ENCODE measurements around the gene GYPC. TPM values are rescaled to one million over a fixed set of nuclear protein-coding genes. Genes with fewer than 3 reads are reported as not detected.

The GYPC gene
- total RNA-seq, 1 experiment from 2014 or later: 13.6 TPM

DNA sequence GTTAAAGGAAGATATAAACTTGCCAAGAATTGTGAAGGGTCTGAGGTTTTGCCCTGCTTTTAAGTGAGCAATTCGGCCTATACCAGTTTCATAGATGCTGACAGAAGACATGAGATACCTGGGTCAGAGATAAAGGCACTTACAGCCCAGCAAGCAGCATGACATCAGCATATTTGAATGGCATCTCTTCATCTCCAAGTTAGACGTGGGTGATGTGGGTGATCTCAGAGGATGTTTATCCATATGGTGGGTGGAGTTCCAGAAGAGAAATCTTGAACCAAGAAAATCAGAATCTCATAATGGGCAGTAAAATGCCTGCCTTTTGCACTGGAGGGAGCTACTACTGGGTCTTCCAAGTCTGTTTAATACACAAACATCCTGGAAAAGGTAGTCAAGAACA is 44.7 kb downstream of the GYPC start:
- Histone ChIP-seq H2BK15ac (ENCODE audit: low read depth, low read length) (no peak overlapping the region), H4K8ac (replicated peaks; ENCODE audit: insufficient read length, low read depth, low read length) (no peak overlapping the region), H3K4me2 (ENCODE audit: insufficient read depth, insufficient read length, low read length) (no peak overlapping the region), H2AFZ (ENCODE audit: low read length) (no peak overlapping the region), H3K9ac (ENCODE audit: extremely low read depth, insufficient read length, low read length) (no peak overlapping the region), H2BK5ac (ENCODE audit: insufficient read length, low read length) (no peak overlapping the region), H3K4ac (ENCODE audit: low read depth, low read length) (no peak overlapping the region), H2BK20ac (ENCODE audit: low read depth, low read length, poor library complexity, severe bottlenecking) (no peak overlapping the region), H3K18ac (ENCODE audit: insufficient read length, low read depth, low read length) (no peak overlapping the region), H2AK5ac (ENCODE audit: insufficient read length, low read length) (no peak overlapping the region), H3T11ph (ENCODE audit: low read length) (no peak overlapping the region), H3K14ac (ENCODE audit: insufficient read depth, low read length) (no peak overlapping the region), H2BK12ac (ENCODE audit: insufficient read length, low read depth, low read length) (no peak overlapping the region), H3K23me2 (ENCODE audit: insufficient read length, low read depth, low read length, poor library complexity, severe bottlenecking) (no peaks in the 10 kb centered on the region), H2BK120ac (ENCODE audit: low read depth, low read length, poor library complexity, severe bottlenecking) (no peak overlapping the region), H3K27me3 (ENCODE audit: insufficient read depth, low read length) (no peaks in the 10 kb centered on the region), H3K27ac (ENCODE audit: insufficient read length, low read depth, low read length) (no peak overlapping the region), H4K91ac (ENCODE audit: insufficient read length, low read depth, low read length) (no peak overlapping the region), H3K79me1 (ENCODE audit: insufficient read depth, low read depth, low read length, poor library complexity, severe bottlenecking) (no peaks in the 10 kb centered on the region), H3K23ac (ENCODE audit: insufficient read length, low read depth, low read length) (no peak overlapping the region), H3K4me1 (ENCODE audit: insufficient read depth, low read length) (peaks cover 4% of the 10 kb centered on the region; the same call in 1 of the 2 replicates), H3K56ac (ENCODE audit: insufficient read length, low read depth, low read length) (no peak overlapping the region), H4K5ac (ENCODE audit: insufficient read length, low read depth, low read length) (no peak overlapping the region), H3K9me3 (ENCODE audit: control insufficient read depth, low read depth, low read length) (no peaks in the 10 kb centered on the region), H4K20me1 (ENCODE audit: control insufficient read depth, insufficient read depth, insufficient read length) (no peaks in the 10 kb centered on the region), H3K79me2 (ENCODE audit: insufficient read depth, low read length) (no peaks in the 10 kb centered on the region)
- WGBS (ENCODE audit: extremely low coverage, insufficient read length, low lambda C conversion rate): no CpG with 5 or more reads among the region's 2 CpGs
- no peak for DNase-seq
- H3K9me3 Mint-ChIP-seq: peaks cover 6 to 7% of the 10 kb centered on the region in 2 experiments; a peak in 4 of 5 replicates
- no peak overlapping the region for H3K4me3 Mint-ChIP-seq
- H3K4me1 Mint-ChIP-seq: peaks cover 33 to 53% of the 10 kb centered on the region in 2 experiments
- TF ChIP-seq, protein P1, sequence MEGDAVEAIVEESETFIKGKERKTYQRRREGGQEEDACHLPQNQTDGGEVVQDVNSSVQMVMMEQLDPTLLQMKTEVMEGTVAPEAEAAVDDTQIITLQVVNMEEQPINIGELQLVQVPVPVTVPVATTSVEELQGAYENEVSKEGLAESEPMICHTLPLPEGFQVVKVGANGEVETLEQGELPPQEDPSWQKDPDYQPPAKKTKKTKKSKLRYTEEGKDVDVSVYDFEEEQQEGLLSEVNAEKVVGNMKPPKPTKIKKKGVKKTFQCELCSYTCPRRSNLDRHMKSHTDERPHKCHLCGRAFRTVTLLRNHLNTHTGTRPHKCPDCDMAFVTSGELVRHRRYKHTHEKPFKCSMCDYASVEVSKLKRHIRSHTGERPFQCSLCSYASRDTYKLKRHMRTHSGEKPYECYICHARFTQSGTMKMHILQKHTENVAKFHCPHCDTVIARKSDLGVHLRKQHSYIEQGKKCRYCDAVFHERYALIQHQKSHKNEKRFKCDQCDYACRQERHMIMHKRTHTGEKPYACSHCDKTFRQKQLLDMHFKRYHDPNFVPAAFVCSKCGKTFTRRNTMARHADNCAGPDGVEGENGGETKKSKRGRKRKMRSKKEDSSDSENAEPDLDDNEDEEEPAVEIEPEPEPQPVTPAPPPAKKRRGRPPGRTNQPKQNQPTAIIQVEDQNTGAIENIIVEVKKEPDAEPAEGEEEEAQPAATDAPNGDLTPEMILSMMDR (conservative IDR thresholded peaks at IDR 0.05): no peak
- H3K27me3 Mint-ChIP-seq (ENCODE audit: low read depth): no peaks in the 10 kb centered on the region; the same call in none of the 2 replicates
- H3K27ac Mint-ChIP-seq: peak overlapping the region in 2 of 3 experiments; percentile 26 to 79; a peak in 4 of 7 replicates
- peaks cover 4 to 10% (median 9%) of the 10 kb centered on the region in 3 experiments for H3K36me3 Mint-ChIP-seq (ENCODE audit: insufficient read depth in 1 of 3, low read depth in 3 of 3)
